T-helper 17 cell (primary cell): Measurements from ENCODE around the gene FOXN1. TPM values are rescaled to one million over a fixed set of nuclear protein-coding genes. Genes with fewer than 3 reads are reported as not detected.

Source experiments
- ATAC-seq: fragments of 150-1000 bp; cut with Tn5 transposase; 2 replicates; pipeline ENCODE4 v1.10.0; 2021; ENCODE audit warnings: mild to moderate bottlenecking, moderate library complexity
- DNase-seq, 3 donors: peaks; one replicate each; pipeline versions ENCODE4 v3.0.0 to v3.0.0-alpha.2; 2020 to 2021
- H3K9me3 ChIP-seq: one replicate; pipeline ENCODE4 v1.7.0; 2013; ENCODE audit warnings: low read length, mild to moderate bottlenecking; ENCODE audit not compliant: control insufficient read depth, poor library complexity, severe bottlenecking
- H3K27ac Mint-ChIP-seq: one replicate; pipeline ENCODE4 v1.8.0; 2022; ENCODE audit warnings: mild to moderate bottlenecking, moderate library complexity, mixed read lengths
- H3K27me3 Mint-ChIP-seq: one replicate; pipeline ENCODE4 v1.8.0; 2022; ENCODE audit warnings: mixed read lengths
- H3K36me3 Mint-ChIP-seq: one replicate; pipeline ENCODE4 v1.8.0; 2022; ENCODE audit warnings: low read depth, mixed read lengths
- H3K4me1 Mint-ChIP-seq: one replicate; pipeline ENCODE4 v1.8.0; 2022; ENCODE audit warnings: mild to moderate bottlenecking, mixed read lengths
- H3K4me3 Mint-ChIP-seq: one replicate; pipeline ENCODE4 v1.8.0; 2022; ENCODE audit warnings: mild to moderate bottlenecking, moderate library complexity, mixed read lengths
- total RNA-seq, 4 donors: library from RNA in 2 of 4; stranded (reverse) in 2 of 4; gene quantifications; one replicate each; pipeline ENCODE4 v1.2.3 and lab custom pipeline; 2022 to 2026

The FOXN1 gene
- total RNA-seq, 2 donors from 2014 or later, result not detected

DNA sequence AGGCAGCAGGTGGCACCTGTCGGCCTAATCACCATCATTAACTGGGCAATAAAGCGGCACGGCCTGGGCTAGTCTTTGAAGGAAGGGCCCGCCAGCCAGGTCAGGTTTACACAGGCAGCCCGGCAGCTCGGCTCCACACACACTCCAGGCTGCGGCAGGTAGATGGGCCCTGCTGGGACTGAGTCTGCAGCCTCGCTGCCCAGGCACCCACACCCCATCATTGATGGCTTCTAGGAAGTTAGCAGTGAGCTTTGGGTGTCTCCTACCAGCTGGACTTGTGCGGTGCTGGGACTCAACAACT is 6.8 kb upstream of the FOXN1 start:
- no peak overlapping the region for H3K4me3 Mint-ChIP-seq
- ATAC-seq (no peak), DNase-seq (no peak)
- no peaks in the 10 kb centered on the region for H3K9me3 ChIP-seq
- no peak overlapping the region for H3K27ac Mint-ChIP-seq
- H3K27me3 Mint-ChIP-seq, result peaks cover 4% of the 10 kb centered on the region
- H3K36me3 Mint-ChIP-seq, result no peaks in the 10 kb centered on the region
- H3K4me1 Mint-ChIP-seq, result peaks cover 4% of the 10 kb centered on the region

DNA sequence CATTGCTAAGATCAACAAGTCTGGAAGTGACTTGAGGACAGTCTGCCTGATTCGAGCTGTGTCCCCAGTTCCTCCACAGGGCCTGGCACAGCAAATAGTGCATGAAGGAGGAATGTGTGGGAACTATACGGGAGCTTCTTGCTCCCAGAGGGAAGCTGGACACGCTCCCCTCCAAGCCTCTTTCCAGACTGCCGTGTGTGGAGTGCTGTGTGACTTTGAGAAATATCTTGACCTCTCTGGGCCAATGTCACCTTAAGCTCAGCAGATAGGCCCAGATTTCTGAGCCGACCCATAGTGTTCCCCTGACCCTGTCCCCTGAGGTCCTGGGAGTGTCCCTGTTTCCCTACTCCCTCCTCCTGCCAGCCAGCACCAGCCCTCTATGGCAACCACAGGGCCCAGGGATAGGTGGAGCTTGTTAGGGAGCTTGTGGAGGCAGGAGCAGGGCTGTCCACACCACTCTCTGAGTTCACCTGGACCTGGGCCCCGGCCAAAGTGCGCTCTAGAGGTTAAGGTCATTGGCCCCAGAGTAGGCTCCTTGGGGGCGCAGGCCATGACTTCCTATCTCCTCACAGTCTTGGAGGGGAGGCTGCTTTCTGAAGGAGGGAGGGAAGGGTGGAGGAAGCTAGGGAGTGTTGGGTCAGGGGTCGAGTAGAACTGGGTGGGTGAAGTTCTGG is 6.3 kb upstream of the FOXN1 start:
- Mint-ChIP-seq H3K4me3 (no peak overlapping the region), H3K4me1 (peaks cover 4% of the 10 kb centered on the region), H3K27ac (no peak overlapping the region), H3K27me3 (peaks cover 9% of the 10 kb centered on the region), H3K36me3 (no peaks in the 10 kb centered on the region)
- ATAC-seq, result no peak
- H3K9me3 ChIP-seq, result no peaks in the 10 kb centered on the region
- DNase-seq, result no peak

- DNase-seq (no peak), ATAC-seq (no peak)
- Mint-ChIP-seq H3K27me3 (peaks cover 17% of the 10 kb centered on the region), H3K36me3 (peaks cover 3% of the 10 kb centered on the region), H3K4me1 (peaks cover 4% of the 10 kb centered on the region), H3K27ac (no peak overlapping the region), H3K4me3 (no peak overlapping the region)
- no peaks in the 10 kb centered on the region for H3K9me3 ChIP-seq
These were observed 5.3 kb upstream of the FOXN1 start for GRCh38 chr17:28500712-28501379.

- DNase-seq (no peak), ATAC-seq (no peak)
- Mint-ChIP-seq H3K27me3 (peaks cover 21% of the 10 kb centered on the region), H3K4me1 (peaks cover 4% of the 10 kb centered on the region), H3K27ac (no peak overlapping the region), H3K36me3 (peaks cover 5% of the 10 kb centered on the region), H3K4me3 (no peak overlapping the region)
- no peaks in the 10 kb centered on the region for H3K9me3 ChIP-seq
These were observed 4.5 kb upstream of the FOXN1 start for GRCh38 chr17:28501421-28502284.

DNA sequence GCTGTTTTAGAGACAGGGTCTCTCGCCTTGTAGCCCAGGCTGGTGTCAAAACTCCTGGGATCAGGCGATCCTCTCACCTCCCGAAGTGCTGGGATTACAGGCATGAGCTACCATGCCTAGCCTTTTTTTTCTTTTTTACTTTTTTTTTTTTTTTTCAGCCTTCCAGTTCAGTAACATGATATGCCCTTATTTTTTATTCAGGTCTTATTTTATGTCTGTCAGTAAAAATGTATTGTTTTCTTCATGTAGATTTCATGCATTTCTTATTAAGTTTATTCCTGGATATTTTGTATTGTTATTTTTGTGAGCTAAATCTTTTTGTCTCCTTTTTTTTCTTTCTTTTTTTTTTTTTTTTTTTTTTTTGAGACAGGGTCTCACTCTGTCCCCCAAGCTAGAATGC is 2.7 kb upstream of the FOXN1 start:
- no peaks in the 10 kb centered on the region for H3K9me3 ChIP-seq
- no peak for DNase-seq
- peaks cover 5% of the 10 kb centered on the region for H3K36me3 Mint-ChIP-seq
- no peak overlapping the region for H3K27ac Mint-ChIP-seq
- peaks cover 4% of the 10 kb centered on the region for H3K4me1 Mint-ChIP-seq
- H3K4me3 Mint-ChIP-seq, result no peak overlapping the region
- no peak for ATAC-seq
- H3K27me3 Mint-ChIP-seq, result peaks cover 28% of the 10 kb centered on the region

- no peaks in the 10 kb centered on the region for H3K9me3 ChIP-seq
- Mint-ChIP-seq H3K4me3 (no peak overlapping the region), H3K27me3 (peaks cover 56% of the 10 kb centered on the region), H3K36me3 (peaks cover 8% of the 10 kb centered on the region), H3K27ac (no peak overlapping the region), H3K4me1 (no peaks in the 10 kb centered on the region)
- ATAC-seq (no peak), DNase-seq (no peak)
These were observed 777 bp downstream of the FOXN1 start for GRCh38 chr17:28506763-28507487.

DNA sequence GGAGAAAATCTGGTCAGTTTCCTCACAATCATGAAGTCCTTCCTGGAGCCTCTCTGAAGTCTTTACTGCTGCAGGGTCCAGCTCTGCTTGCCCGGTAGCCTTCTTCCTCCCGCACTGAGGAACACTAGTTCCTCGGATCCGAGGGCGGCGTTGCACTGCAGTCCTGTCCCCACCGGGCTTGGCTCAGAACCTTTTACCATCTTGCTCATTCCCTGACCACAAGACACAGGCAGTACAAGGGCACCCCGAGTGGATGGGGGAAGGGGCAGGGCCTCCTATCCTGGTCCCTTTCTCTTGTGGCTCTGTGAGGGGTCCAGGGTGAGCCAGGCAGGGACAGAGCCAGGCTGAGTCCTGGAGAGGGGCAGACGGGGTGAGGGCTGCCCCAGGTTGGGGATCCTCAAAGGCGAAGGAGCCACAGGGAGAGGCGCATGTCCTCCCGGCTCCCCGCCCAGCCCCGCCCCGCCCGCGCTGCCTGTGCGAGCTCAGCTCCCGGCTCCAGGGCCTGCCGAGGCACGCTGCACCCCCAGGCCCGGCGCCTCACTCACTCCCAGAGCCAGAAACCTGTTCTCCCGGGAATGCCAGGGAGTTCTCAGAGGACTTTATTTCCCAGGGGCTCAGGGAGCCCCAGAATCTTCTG is 1.5 kb downstream of the FOXN1 start:
- DNase-seq (no peak), ATAC-seq (no peak)
- Mint-ChIP-seq H3K27me3 (peaks cover 62% of the 10 kb centered on the region), H3K4me3 (no peak overlapping the region), H3K27ac (no peak overlapping the region), H3K4me1 (no peaks in the 10 kb centered on the region), H3K36me3 (peaks cover 8% of the 10 kb centered on the region)
- H3K9me3 ChIP-seq, result no peaks in the 10 kb centered on the region

DNA sequence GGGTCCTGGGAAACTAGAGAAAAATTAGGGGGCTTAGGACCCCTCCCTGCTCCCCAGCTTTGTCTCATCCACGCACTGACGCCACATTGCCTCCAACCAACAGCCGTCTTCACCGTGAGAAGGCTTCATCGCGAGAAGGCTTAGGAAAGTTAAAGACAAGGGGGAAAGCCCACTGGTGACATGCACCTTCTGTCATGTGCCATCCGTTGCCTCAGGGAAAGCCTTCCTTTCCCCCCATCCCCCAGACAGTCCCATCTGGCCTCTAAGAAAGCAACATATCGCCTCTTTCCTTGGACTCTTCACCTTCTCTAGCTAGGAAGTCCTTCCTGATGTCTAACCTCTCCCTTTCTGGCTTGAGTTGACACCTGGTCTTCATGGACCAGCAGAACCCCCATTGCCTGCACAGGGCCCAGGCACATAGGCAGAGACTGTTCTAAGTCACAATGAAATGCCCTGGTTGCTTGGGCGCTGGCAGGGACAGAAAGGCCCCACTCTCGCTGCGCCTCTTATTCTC is 2.1 kb downstream of the FOXN1 start:
- H3K36me3 Mint-ChIP-seq, result peaks cover 8% of the 10 kb centered on the region
- DNase-seq (no peak), ATAC-seq (no peak)
- H3K9me3 ChIP-seq, result no peaks in the 10 kb centered on the region
- no peak overlapping the region for H3K27ac Mint-ChIP-seq
- H3K4me1 Mint-ChIP-seq, result no peaks in the 10 kb centered on the region
- H3K27me3 Mint-ChIP-seq, result peaks cover 62% of the 10 kb centered on the region
- no peak overlapping the region for H3K4me3 Mint-ChIP-seq

DNA sequence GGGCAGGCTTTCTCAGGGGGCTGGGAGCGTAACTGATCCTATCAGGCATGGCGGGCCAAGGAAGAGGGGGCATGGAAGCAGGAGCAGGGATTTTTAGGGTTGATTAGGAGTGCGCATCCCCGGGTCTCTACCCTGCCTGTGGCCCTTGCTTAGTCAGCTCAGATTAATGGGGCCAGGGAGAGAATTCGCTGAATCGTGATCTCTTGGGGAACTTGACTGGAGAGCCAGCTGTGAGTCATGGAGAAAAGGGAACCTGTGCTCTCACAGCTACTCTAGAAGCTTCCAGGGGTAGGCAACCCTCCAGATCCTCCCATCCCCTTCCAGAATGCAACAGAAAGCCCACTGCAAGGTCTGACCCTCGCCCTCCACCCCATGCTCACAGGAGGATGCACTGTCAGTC is 3.6 kb downstream of the FOXN1 start:
- H3K4me1 Mint-ChIP-seq, result no peaks in the 10 kb centered on the region
- ATAC-seq, result no peak

DNA sequence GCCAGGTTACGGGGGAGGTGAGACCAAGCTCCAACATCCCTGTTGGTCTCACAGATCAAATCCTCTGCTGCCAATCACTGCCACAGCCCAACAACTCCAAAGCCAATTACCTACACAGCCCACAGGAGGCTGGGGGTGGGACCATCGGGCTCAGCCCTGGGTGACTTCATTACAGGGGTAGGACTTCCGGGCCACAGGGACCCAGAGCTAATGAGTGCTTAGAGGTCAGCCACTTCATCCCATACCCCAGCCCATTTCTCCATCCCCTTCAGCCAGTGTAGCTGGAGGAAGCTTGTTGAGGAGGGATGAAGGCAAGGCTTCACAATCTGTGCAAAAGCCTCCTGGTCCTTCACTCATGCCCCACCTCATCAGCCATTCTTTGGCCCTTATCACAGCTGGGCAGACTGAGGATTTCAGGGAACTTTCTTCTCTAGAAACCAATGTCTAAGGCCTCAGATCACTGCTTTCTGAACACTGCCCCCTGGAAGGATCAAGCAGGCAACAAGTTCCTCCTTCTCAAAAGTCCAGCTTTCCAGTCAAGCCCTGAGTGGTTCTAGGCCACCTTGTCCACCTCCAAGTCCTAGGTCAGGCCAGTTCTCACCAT is 5.8 kb downstream of the FOXN1 start:
- no peaks in the 10 kb centered on the region for H3K4me1 Mint-ChIP-seq
- H3K27ac Mint-ChIP-seq, result no peak overlapping the region
- no peak overlapping the region for H3K4me3 Mint-ChIP-seq
- peaks cover 3% of the 10 kb centered on the region for H3K36me3 Mint-ChIP-seq
- ATAC-seq (no peak), DNase-seq (no peak)
- H3K27me3 Mint-ChIP-seq, result peaks cover 46% of the 10 kb centered on the region
- no peaks in the 10 kb centered on the region for H3K9me3 ChIP-seq

More for the DNA sequence above, 3.6 kb downstream of the FOXN1 start:
- Mint-ChIP-seq H3K4me3 (no peak overlapping the region), H3K27ac (no peak overlapping the region), H3K27me3 (peaks cover 61% of the 10 kb centered on the region), H3K36me3 (peaks cover 8% of the 10 kb centered on the region)
- DNase-seq, result no peak
- H3K9me3 ChIP-seq, result no peaks in the 10 kb centered on the region

DNA sequence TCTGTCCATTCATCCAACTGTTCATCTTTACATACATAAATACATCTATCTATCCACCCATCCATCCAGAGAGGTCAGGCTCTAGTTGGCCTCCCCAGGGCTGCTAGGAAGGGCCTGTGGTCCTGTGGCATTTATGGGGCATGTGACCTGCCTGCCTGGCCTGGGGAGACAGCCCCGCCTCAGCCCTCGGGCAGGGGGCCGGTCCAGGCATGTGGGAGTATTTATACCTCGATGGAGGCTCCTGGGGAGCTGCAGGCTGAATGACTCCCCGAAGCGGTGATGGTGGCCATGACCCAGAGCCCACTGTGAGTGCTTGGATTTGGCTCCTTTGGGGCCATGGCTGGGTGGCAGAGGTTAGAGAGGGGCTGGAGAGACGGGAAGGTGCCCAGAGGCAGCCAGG is 7.3 kb downstream of the FOXN1 start:
- H3K9me3 ChIP-seq, result no peaks in the 10 kb centered on the region
- Mint-ChIP-seq H3K36me3 (peaks cover 3% of the 10 kb centered on the region), H3K4me1 (no peaks in the 10 kb centered on the region), H3K4me3 (no peak overlapping the region), H3K27me3 (peaks cover 41% of the 10 kb centered on the region), H3K27ac (no peak overlapping the region)
- no peak for DNase-seq
- no peak for ATAC-seq

DNA sequence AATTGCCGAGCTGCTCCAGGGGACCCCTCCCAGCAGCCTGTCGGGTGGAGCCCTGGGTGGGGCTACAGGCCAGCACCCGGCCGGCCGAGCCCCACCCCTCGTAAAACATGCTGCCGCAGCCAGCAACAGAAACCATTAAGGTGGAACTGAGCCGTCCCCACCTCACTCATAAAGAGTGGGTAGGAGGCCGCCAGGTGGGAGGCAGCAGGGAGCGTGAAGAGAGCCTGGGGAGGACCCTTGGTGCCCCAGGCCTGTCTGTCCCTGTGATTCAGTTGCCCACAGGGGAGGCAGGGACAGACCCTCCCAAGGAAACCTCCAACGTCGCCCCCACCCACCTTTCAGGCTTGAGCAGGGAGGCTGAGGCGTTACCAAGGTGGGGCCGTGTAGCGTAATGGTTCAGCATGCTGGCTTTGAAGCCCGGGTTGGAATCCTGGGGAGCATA is 8.4 kb downstream of the FOXN1 start:
- H3K27me3 Mint-ChIP-seq, result peaks cover 40% of the 10 kb centered on the region
- no peak for DNase-seq
- no peak for ATAC-seq
- no peak overlapping the region for H3K4me3 Mint-ChIP-seq
- no peak overlapping the region for H3K27ac Mint-ChIP-seq
- peaks cover 3% of the 10 kb centered on the region for H3K36me3 Mint-ChIP-seq
- H3K9me3 ChIP-seq, result no peaks in the 10 kb centered on the region
- H3K4me1 Mint-ChIP-seq, result no peaks in the 10 kb centered on the region
